Parathyroid adenoma (tissue), 2 donors: ENCODE results near the gene NHLH2.

ENCODE experiments used
- H2AFZ ChIP-seq: fragments of 300-600 bp; sonication (generic); one replicate; pipeline ENCODE4 v1.7.0; 2017; ENCODE audit warnings: antibody characterized with exemption, mild to moderate bottlenecking
- H3K27ac ChIP-seq: fragments of 300-600 bp; sonication (generic); one replicate; pipeline ENCODE4 v1.7.0; 2017
- H3K27me3 ChIP-seq: fragments of 300-600 bp; sonication (generic); one replicate; pipeline ENCODE4 v1.7.0; 2017; ENCODE audit warnings: low read length; ENCODE audit not compliant: control insufficient read depth, insufficient read depth
- H3K36me3 ChIP-seq: fragments of 300-600 bp; sonication (generic); one replicate; pipeline ENCODE4 v1.7.0; 2017; ENCODE audit warnings: low read length; ENCODE audit not compliant: control insufficient read depth, insufficient read depth
- H3K4me1 ChIP-seq: fragments of 300-600 bp; sonication (generic); one replicate; pipeline ENCODE4 v1.7.0; 2017; ENCODE audit warnings: control low read depth
- H3K4me2 ChIP-seq: fragments of 300-600 bp; sonication (generic); one replicate; pipeline ENCODE4 v1.7.0; 2017; ENCODE audit warnings: low read length
- H3K4me3 ChIP-seq: fragments of 300-600 bp; sonication (generic); one replicate; pipeline ENCODE4 v1.7.0; 2017; ENCODE audit warnings: low read depth, low read length
- H3K79me2 ChIP-seq: fragments of 300-600 bp; sonication (generic); one replicate; pipeline ENCODE4 v1.7.0; 2017; ENCODE audit warnings: control low read depth
- H3K9ac ChIP-seq: fragments of 300-600 bp; sonication (generic); one replicate; pipeline ENCODE4 v1.7.0; 2017; ENCODE audit warnings: mild to moderate bottlenecking
- H3K9me3 ChIP-seq: fragments of 300-600 bp; sonication (generic); one replicate; pipeline ENCODE4 v1.7.0; 2017; ENCODE audit warnings: low read length; ENCODE audit not compliant: control insufficient read depth
- CTCF ChIP-seq: fragments of 300-600 bp; sonication (generic); IDR thresholded peaks from one replicate; pipeline ENCODE4 v1.7.0; 2017; ENCODE audit warnings: antibody characterized with exemption, mild to moderate bottlenecking
- donor health status: primary hyperparathyroidism.

NHLH2 gene

GRCh38 chr1:115802416-115802815, 38.5 kb downstream of the NHLH2 start:
- H3K9me3 ChIP-seq: no peaks in the 10 kb centered on the region
- H3K27me3 ChIP-seq: no peaks in the 10 kb centered on the region
- no peak overlapping the region for H3K27ac ChIP-seq
- no peak overlapping the region for H3K9ac ChIP-seq
- no peak overlapping the region for H3K4me3 ChIP-seq
- H3K36me3 ChIP-seq: no peaks in the 10 kb centered on the region
- no peaks in the 10 kb centered on the region for H3K79me2 ChIP-seq
- H3K4me2 ChIP-seq: no peak overlapping the region
- H2AFZ ChIP-seq: no peak overlapping the region
- H3K4me1 ChIP-seq: no peaks in the 10 kb centered on the region
- TF ChIP-seq CTCF: no peak

- no peak for TF ChIP-seq CTCF
- H3K36me3 ChIP-seq: no peaks in the 10 kb centered on the region
These were observed 43.4 kb downstream of the NHLH2 start for GRCh38 chr1:115797486-115797885.

GRCh38 chr1:115796897-115797296, 44.0 kb downstream of the NHLH2 start:
- Histone ChIP-seq H3K27ac (no peak overlapping the region), H3K4me1 (no peaks in the 10 kb centered on the region), H3K9ac (no peak overlapping the region)

More at GRCh38 chr1:115797486-115797885, 43.4 kb downstream of the NHLH2 start:
- Histone ChIP-seq H3K27me3 (no peaks in the 10 kb centered on the region), H2AFZ (no peak overlapping the region), H3K4me2 (no peak overlapping the region), H3K27ac (no peak overlapping the region), H3K79me2 (no peaks in the 10 kb centered on the region), H3K9ac (no peak overlapping the region), H3K9me3 (no peaks in the 10 kb centered on the region), H3K4me1 (no peaks in the 10 kb centered on the region), H3K4me3 (no peak overlapping the region)

DNA sequence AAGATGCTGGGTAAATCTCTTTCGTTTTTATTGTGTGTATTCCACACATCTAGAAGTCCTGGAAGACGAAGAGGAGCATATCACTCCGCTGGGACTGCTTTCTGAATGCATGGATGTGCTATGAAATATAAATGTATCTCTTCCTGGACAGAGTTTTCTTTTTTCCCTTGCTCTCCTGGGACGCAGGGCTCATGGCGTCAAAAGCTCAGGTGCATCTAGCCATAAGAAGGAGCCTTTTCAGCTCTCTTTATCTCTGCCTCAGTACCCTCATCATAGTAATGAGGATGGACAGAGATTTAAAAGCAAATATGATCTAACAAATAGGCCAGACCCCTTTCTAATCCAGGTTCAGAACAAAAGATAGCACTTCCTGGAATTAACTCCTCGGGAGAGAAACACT, 44.9 kb downstream of the NHLH2 start:
- H3K4me3 ChIP-seq: no peak overlapping the region
- no peak for TF ChIP-seq CTCF
- no peak overlapping the region for H3K9ac ChIP-seq
- no peaks in the 10 kb centered on the region for H3K27me3 ChIP-seq
- H3K4me1 ChIP-seq: no peaks in the 10 kb centered on the region
- H3K79me2 ChIP-seq: no peaks in the 10 kb centered on the region
- no peak overlapping the region for H2AFZ ChIP-seq
- no peaks in the 10 kb centered on the region for H3K9me3 ChIP-seq
- H3K36me3 ChIP-seq: no peaks in the 10 kb centered on the region
- no peak overlapping the region for H3K27ac ChIP-seq
- H3K4me2 ChIP-seq: no peak overlapping the region

More at GRCh38 chr1:115796897-115797296, 44.0 kb downstream of the NHLH2 start:
- Histone ChIP-seq H2AFZ (no peak overlapping the region), H3K27me3 (no peaks in the 10 kb centered on the region), H3K79me2 (no peaks in the 10 kb centered on the region), H3K4me2 (no peak overlapping the region), H3K4me3 (no peak overlapping the region), H3K9me3 (no peaks in the 10 kb centered on the region), H3K36me3 (no peaks in the 10 kb centered on the region)
- TF ChIP-seq CTCF: no peak

- Histone ChIP-seq H3K27ac (no peak overlapping the region), H3K9me3 (no peaks in the 10 kb centered on the region), H3K79me2 (no peaks in the 10 kb centered on the region), H3K27me3 (no peaks in the 10 kb centered on the region), H3K4me3 (no peak overlapping the region), H3K9ac (no peak overlapping the region), H3K4me1 (no peaks in the 10 kb centered on the region), H2AFZ (no peak overlapping the region), H3K4me2 (no peak overlapping the region), H3K36me3 (no peaks in the 10 kb centered on the region)
- TF ChIP-seq CTCF: no peak
These were observed 45.8 kb downstream of the NHLH2 start for GRCh38 chr1:115794976-115795639.
